Spleen (tissue), 7 donors: ENCODE data around the gene B3GNT9.

Source experiments
- POLR2A ChIP-seq, 3 donors: fragments of 450-650 bp; IDR thresholded peaks; one replicate each; pipeline ENCODE4 v1.5.1; 2017; ENCODE audit warnings: antibody characterized with exemption in 3 of 3, mild to moderate bottlenecking in 1 of 3
- POLR2AphosphoS5 ChIP-seq, 3 donors: sonication (generic); formaldehyde crosslinking; IDR thresholded peaks; one replicate each; pipeline ENCODE4 v1.5.1; 2017; ENCODE audit warnings: antibody characterized with exemption in 3 of 3
- TF ChIP-seq, protein P1 (sequence below), 11 experiments: fragments of 200-600 bp in 7 of 11; fragments of 450-650 bp in 4 of 11; sonication (generic) in 4 of 11; IDR thresholded peaks in 8 of 11; conservative IDR thresholded peaks in 3 of 11; 1 replicate in 7 of 11; 2 replicates in 4 of 11; pipeline versions ENCODE4 v1.4.0 to v1.8.0; 2016 to 2021; ENCODE audit warnings: antibody characterized with exemption in 11 of 11, inconsistent platforms in 4 of 11, mild to moderate bottlenecking in 1 of 11
- donor health status: DM: no; HTN: no; CAD: no; lungs with moderate emphysema.
- donor health status: DM: no; HTN: no; CAD: no.
- donor health status: DM: no; HTN: no; CAD: no.

DNA sequence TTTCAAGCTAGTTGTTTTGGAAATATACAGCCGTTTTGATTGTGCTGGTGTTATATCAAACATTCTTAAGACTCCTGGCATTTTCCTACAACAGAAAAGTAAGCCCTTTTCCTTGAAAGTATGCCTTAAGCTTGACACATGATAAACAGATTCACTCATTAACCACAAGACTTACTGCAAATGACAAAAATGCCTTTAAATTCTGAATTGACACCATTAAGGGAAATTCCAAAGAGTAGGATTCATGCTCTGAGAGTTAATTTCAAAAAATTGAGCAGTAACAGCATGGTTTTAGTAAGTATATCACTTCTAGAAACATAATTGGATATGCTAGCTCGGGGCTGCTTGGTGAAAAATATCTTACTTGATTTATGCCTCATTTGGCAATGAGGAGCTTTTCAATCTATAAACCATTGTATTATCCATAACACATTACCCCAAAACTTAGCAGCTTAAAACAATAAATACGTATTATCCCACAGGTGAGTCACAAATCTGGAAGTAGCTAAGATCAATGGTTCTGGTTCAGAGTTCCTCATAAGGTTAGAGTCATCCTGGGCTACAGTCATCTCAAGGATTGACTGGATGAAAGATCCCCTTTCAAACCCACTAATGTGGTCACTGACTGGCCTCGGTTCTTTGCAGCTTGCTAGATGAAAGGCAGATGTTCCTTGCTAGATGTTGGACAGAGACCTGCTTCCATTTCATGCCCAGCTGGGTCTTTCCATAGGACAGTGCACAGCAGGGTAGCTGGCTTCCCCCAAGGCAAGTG, 49.3 kb downstream of the B3GNT9 start:
- TF ChIP-seq, protein P1, sequence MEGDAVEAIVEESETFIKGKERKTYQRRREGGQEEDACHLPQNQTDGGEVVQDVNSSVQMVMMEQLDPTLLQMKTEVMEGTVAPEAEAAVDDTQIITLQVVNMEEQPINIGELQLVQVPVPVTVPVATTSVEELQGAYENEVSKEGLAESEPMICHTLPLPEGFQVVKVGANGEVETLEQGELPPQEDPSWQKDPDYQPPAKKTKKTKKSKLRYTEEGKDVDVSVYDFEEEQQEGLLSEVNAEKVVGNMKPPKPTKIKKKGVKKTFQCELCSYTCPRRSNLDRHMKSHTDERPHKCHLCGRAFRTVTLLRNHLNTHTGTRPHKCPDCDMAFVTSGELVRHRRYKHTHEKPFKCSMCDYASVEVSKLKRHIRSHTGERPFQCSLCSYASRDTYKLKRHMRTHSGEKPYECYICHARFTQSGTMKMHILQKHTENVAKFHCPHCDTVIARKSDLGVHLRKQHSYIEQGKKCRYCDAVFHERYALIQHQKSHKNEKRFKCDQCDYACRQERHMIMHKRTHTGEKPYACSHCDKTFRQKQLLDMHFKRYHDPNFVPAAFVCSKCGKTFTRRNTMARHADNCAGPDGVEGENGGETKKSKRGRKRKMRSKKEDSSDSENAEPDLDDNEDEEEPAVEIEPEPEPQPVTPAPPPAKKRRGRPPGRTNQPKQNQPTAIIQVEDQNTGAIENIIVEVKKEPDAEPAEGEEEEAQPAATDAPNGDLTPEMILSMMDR (IDR thresholded peaks at IDR 0.05 in 8 of 11, conservative IDR thresholded peaks at IDR 0.05 in 3 of 11) = peak in 1 of 11 experiments; percentile 1
- TF ChIP-seq POLR2AphosphoS5 (IDR thresholded peaks at IDR 0.05) (no peak), POLR2A (IDR thresholded peaks at IDR 0.05) (no peak)
